CD4-positive, alpha-beta T cell treated with Interleukin-1 beta for 1 hour (primary cell): Measurements from ENCODE around the gene OTUD6A.
"Not testable (repeated sequence)": the region's sequence is repeated elsewhere in the genome, so short reads cannot be mapped to it uniquely, and the experiment has no call there.

Source experiments
- DNase-seq, 2 donors: peaks; one replicate each; pipeline ENCODE4 v3.0.0-alpha.2; 2020 to 2022

Gene OTUD6A

GRCh38 chrX:70049406-70049805, 12.9 kb upstream of the OTUD6A start:
- no peak for DNase-seq

- no peak for DNase-seq
These were observed 12.3 kb upstream of the OTUD6A start, which contains the start of gene AWAT2 for GRCh38 chrX:70049925-70050324. TSS of gene AWAT2 (minus strand) at chrX:70049938. CDS start at chrX:70049932, 6 bp downstream.

DNA sequence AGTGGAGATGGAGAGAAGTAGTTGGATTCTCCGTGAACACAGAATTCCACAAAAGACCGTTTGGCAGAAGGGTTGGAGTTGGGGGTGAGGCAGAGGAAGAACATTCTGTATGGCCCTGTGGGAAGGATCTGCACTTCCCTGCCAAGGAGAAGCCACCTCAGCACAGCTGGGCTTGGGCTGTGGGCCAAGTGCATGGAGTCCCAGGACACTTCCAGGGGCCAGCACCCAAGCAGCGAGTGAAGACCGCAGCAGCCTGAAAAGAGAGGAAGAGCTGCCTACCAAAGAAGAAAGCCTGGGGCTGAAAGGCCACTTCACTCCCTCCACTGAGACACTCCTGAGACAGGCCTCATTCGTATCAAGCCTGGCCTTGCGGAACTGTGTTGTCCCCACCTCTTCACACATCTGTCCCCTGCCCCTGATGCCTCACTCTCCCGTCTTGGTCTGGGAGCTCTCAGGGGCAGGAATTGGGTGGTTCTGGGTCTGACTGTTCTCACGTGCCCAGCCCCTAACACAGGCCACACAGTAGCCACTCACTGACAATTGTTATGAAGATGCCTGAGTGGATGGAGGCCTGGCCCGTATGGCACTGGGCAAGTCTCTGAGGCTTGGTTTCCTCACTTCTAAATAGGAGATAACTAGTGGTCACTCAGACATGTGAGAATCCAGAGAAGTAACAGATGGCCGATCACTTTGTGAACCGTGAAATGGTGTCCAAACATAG, 9.2 kb upstream of the OTUD6A start:
- no peak for DNase-seq

DNA sequence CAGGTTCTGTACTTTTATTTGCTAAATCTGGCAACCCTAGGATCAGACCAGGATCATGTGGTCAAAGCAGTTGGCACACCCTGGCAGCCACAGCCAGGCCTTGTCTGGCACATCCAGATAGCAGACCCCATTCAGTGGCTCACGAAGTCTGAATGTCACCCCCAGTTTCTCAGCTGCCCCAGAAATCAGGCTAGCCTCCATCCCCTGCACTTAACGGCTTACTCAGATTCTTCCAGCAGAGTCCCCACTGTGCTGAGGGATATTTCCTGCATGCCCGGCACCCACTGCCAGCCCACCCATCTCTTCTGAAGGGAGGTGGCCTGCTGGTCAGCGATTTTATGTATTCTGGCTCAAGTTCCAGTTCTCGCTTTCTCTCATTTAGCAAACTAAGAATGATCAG, 7.9 kb upstream of the OTUD6A start:
- DNase-seq = no peak

DNA sequence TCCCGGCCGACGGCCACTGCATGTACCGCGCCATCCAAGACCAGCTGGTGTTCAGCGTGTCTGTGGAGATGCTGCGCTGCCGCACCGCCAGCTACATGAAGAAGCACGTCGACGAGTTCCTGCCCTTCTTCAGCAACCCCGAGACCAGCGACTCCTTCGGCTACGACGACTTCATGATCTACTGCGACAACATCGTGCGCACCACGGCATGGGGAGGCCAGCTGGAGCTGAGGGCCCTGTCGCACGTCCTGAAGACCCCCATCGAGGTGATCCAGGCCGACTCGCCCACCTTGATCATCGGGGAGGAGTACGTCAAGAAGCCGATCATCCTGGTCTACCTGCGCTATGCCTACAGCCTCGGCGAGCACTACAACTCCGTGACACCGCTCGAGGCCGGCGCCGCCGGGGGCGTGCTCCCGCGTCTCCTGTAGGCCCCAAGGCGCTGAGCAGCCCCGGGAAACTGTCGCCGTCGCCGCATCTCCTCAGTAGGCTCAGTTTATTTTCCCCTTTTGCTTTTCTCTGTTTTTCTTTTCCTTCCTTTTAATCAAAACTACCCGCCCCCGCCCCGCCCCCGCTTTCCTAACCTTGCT, 799 bp downstream of the OTUD6A start:
- DNase-seq = no peak

DNA sequence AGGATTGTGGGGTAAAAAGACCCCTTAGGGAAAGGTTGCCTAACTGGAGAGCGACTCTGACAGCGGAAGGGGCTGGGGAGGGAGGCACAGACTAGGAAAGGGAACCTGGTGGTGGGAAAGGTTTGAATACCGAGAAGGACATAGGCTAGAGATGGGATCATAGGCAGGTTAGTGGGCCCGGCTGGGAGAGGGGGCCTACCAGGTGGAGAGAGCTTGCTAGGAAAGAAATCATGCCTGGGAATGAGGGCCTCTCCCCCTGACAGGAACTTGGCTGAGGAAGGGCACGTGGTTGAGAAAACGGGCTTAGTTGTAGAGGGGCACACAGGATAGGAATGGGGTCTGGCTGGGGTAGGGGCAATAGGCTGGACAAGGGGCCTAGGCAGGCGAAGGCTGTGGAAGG, 4.4 kb downstream of the OTUD6A start:
- DNase-seq = no peak

DNA sequence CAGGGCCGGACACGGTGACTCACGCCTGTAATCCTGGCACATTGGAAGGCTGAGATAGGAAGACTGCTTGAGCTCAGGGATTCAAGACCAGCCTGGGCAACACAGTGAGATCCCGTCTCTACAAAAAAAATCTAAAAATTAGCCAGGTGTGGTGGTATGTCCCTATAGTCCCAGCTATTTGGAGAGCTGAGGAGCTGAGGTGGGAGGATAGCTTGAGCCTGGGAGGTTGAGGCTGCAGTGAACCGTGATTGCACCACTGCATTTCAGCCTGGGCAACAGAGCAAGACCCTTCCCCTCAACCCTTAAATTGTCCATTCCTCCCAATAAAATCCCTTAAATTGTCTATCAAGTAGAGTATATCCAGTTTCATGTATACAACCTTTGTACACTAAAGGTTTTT, 17.0 kb downstream of the OTUD6A start:
- DNase-seq = no peak

GRCh38 chrX:70079870-70080269, 17.6 kb downstream of the OTUD6A start:
- DNase-seq = no peak

- no peak for DNase-seq
These were observed 20.5 kb downstream of the OTUD6A start for GRCh38 chrX:70082723-70083122.

- DNase-seq = no peak
These were observed 22.5 kb downstream of the OTUD6A start for GRCh38 chrX:70084592-70085240.

GRCh38 chrX:70087857-70088630, 25.8 kb downstream of the OTUD6A start:
- no peak for DNase-seq

DNA sequence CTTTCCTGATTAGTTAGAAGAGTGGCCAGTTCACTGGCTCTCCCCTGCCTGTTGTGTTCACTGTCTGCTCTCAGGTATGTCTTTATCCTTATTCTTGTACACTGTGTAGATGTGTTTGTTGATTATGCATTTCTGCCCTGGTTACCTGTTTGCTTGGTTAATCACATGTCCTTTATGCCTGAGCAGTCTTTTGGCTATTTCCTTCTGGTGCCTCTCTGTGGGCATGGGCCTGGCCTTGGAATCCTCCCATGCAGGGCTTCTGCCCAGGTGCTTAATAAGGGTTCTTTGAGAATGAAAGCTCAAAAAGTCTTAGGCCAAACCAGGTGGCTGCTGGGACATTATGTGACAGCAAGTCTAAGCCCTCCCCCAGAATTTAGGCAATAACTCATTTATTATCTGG, 26.5 kb downstream of the OTUD6A start:
- no peak for DNase-seq

- no peak for DNase-seq
These were observed 27.5 kb downstream of the OTUD6A start for GRCh38 chrX:70089604-70090297.

DNA sequence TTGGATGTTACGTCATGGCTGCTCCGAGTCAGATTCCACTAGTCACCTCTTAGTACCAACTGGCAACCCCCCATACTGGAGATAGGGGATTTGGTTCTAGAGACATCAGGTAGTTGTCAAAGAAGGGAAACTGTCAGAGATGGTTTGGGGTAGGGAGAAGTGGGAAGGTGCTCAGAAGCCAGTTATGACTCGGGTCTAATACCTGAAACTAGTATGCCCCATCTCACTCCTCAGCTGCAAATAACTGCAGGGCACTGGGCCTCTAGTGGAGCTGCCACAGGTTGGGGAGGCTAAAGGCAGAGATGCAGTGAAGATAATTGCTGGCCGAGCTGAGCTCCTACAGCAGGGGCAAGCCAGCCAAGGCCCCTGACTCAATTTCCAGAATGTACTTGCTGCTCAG, 30.0 kb downstream of the OTUD6A start:
- DNase-seq = no peak

GRCh38 chrX:70096052-70096451, 33.8 kb downstream of the OTUD6A start:
- DNase-seq = no peak

DNA sequence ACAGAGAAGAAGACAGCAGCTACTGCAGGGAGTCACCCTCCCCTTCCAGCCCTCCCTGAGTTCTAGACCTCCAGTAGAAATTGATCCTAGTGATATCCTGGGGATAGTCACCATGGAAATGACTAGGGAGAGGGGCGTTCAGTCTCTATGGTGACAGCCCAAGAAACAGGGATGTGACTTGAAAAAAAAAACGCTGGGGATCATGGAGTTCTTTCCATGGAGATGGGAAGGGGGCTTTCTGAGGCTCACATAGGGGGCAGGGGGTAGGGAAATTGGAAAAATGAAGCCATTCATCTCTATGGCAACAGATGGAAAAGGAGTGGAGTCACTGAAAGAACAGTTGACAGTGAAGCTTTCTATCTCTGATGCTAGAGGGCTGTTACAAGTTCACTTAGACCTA, 43.0 kb downstream of the OTUD6A start:
- DNase-seq = no peak

DNA sequence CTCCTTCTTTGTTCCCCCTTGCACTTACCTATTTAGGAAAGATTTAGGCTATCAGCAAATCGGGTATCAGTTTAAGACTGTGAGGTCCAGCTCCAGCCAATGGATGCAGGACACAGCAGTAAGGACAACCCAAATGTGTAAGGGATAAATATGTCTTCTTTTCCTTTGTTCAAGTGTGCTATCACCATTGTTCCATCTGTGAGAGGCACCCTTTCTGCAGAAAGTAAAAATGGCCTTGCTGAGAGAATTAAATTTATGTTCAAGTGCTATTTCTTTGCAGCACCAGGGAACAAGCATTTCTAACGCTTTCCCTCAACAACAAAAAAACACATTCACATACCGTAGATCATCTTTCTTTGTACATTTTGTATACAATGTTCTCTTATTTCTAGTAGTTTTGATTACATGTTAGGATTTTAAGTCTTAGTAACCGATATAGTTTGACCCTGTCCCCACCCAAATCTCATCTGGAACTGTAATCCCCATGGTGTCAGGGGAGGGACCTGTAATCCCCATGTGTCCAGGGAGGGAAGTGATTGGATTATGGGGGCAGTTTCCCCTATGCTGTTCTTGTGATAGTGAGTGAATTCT, 49.3 kb downstream of the OTUD6A start:
- DNase-seq = not testable (repeated sequence)
